GM23248 (cell line): ENCODE measurements around the gene NOTCH1. TPM values are rescaled to one million over a fixed set of nuclear protein-coding genes. Genes with fewer than 3 reads are reported as not detected.

Source experiments
- DNase-seq: peaks from one replicate; pipeline ENCODE4 v3.0.0-alpha.2; 2015
- H2AFZ ChIP-seq: fragments of 200-600 bp; sonication (generic); 2 replicates; pipeline ENCODE4 v1.6.1; 2016; ENCODE audit warnings: antibody characterized with exemption
- H3F3A ChIP-seq: fragments of 200-600 bp; sonication (generic); 2 replicates; pipeline ENCODE4 v1.6.1; 2016; ENCODE audit warnings: mild to moderate bottlenecking, antibody characterized with exemption, mixed run types; ENCODE audit not compliant: insufficient read depth
- H3K27ac ChIP-seq: fragments of 200-600 bp; sonication (generic); 2 replicates; pipeline ENCODE4 v1.5.1; 2016; ENCODE audit warnings: mild to moderate bottlenecking
- H3K27me3 ChIP-seq: fragments of 200-600 bp; sonication (generic); replicated peaks from 2 replicates; pipeline ENCODE4 v1.6.1; 2016; ENCODE audit warnings: mild to moderate bottlenecking; ENCODE audit not compliant: insufficient read depth
- H3K36me3 ChIP-seq: fragments of 200-600 bp; sonication (generic); 2 replicates; pipeline ENCODE4 v1.6.1; 2016; ENCODE audit warnings: low read depth, mild to moderate bottlenecking
- H3K4me1 ChIP-seq: fragments of 200-600 bp; sonication (generic); 2 replicates; pipeline ENCODE4 v1.6.1; 2016; ENCODE audit warnings: mild to moderate bottlenecking; ENCODE audit not compliant: insufficient read depth
- H3K4me2 ChIP-seq: fragments of 200-600 bp; sonication (generic); one replicate; pipeline ENCODE4 v1.6.1; 2016; ENCODE audit warnings: mild to moderate bottlenecking; ENCODE audit not compliant: unreplicated experiment
- H3K4me3 ChIP-seq: fragments of 200-600 bp; sonication (generic); 2 replicates; pipeline ENCODE4 v1.5.1; 2016; ENCODE audit warnings: mild to moderate bottlenecking
- H3K79me2 ChIP-seq: fragments of 200-600 bp; sonication (generic); 2 replicates; pipeline ENCODE4 v1.6.1; 2016; ENCODE audit warnings: mild to moderate bottlenecking; ENCODE audit not compliant: insufficient read depth
- H3K9ac ChIP-seq: fragments of 200-600 bp; sonication (generic); 2 replicates; pipeline ENCODE4 v1.6.1; 2016; ENCODE audit warnings: mild to moderate bottlenecking
- H3K9me2 ChIP-seq: fragments of 200-600 bp; sonication (generic); 2 replicates; pipeline ENCODE4 v1.6.1; 2016; ENCODE audit warnings: mixed run types, mild to moderate bottlenecking, moderate library complexity; ENCODE audit not compliant: insufficient read depth
- H3K9me3 ChIP-seq: fragments of 200-600 bp; sonication (generic); one replicate; pipeline ENCODE4 v1.6.1; 2017; ENCODE audit warnings: low read depth
- H4K20me1 ChIP-seq: fragments of 200-600 bp; sonication (generic); 2 replicates; pipeline ENCODE4 v1.6.0; 2016; ENCODE audit not compliant: insufficient read depth
- EZH2 ChIP-seq: fragments of 200-600 bp; sonication (generic); IDR thresholded peaks from 2 replicates; pipeline ENCODE4 v1.6.1; 2018; ENCODE audit warnings: antibody characterized with exemption, mild to moderate bottlenecking; ENCODE audit not compliant: insufficient read depth, poor library complexity, severe bottlenecking
- EZH2phosphoT487 ChIP-seq: fragments of 200-600 bp; sonication (generic); IDR thresholded peaks from 2 replicates; pipeline ENCODE4 v1.6.1; 2018; ENCODE audit warnings: antibody characterized with exemption, moderate library complexity, mild to moderate bottlenecking, low read depth; ENCODE audit not compliant: insufficient read depth
- WGBS, 2 experiments: methylation state at CpG; one replicate each; pipeline ENCODE4 v1.1.6; 2015 to 2017; ENCODE audit warnings: low lambda C conversion rate in 2 of 2, low coverage in 1 of 2; ENCODE audit errors: missing lambda C conversion rate in 2 of 2; 5-methylcytosine and 5-hydroxymethylcytosine counted together
- in situ Hi-C: fragments of 300-500 bp; cut with MboI; formaldehyde crosslinking; loops from 2 replicates; pipeline ENCODE4 v1.15.0; 2020
- polyA plus RNA-seq: library from polyadenylated mRNA; unstranded; fragments of >200 nt; fragmentation: Nextera tagmentation; extraction: Ambion mirVana; gene quantifications from 2 replicates; pipeline ENCODE4 v1.2.1, GENCODE V29; 2016
- total RNA-seq: library from RNA; depleted of rRNA; stranded (reverse); fragments of >200 nt; shearing (Covaris generic); gene quantifications from 2 replicates; pipeline ENCODE4 v1.2.3, GENCODE V29; 2014

Gene NOTCH1
- total and polyA plus RNA-seq, 2 experiments from 2014 or later, result 1.5 to 5.7 TPM

- Histone ChIP-seq H3K4me2 (peak overlapping the region; percentile 11), H3K4me3 (no peak overlapping the region), H3K36me3 (no peaks in the 10 kb centered on the region), H2AFZ (peak overlapping the region; percentile 56), H3K9me3 (no peaks in the 10 kb centered on the region), H3F3A (peaks cover 9% of the 10 kb centered on the region; the same call in 1 of the 2 replicates), H3K79me2 (no peaks in the 10 kb centered on the region), H4K20me1 (no peaks in the 10 kb centered on the region), H3K27ac (no peak overlapping the region), H3K27me3 (no peaks in the 10 kb centered on the region), H3K9ac (no peak overlapping the region), H3K4me1 (peaks cover 25% of the 10 kb centered on the region), H3K9me2 (no peaks in the 10 kb centered on the region)
- in situ Hi-C loops, result no loop called here
- WGBS, 2 experiments, result 43 to 45% methylated on average over 19 to 24 of the region's 24 CpGs
- TF ChIP-seq EZH2phosphoT487 (no peak), EZH2 (no peak)
- DNase-seq, result no peak
Observed at GRCh38 chr9:136568288-136569081, 22.6 kb upstream of the NOTCH1 start.

DNA sequence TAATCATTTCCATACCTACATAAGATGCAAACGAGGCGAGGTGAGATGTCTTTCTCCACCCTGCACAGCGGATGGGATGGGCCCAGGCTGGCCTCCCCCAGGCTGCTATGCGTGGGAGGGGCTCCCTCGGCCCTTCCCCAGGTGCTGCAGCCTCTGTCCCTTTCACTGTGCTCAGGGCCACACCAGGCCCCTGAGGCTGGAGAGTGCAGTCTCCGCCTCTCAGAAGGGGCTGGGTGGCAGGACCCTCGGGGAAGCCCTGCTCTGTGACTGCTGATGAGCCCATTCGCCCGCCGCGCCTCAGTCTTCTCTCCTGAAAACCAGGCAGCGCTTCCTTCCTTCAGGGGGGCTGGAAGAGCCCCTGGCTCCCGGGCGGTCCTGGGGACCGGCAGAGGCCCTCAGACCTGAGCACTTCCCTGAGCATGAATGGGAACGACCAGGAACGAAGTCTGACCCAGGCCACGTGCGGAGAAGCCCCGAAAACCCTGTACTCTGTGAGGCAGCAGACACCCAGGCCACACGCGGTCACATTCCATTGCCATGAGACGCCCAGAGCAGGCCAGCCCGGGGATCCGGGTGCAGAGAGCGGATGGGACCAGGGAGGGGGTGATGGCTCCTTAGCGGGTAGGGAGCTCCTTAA, 21.9 kb upstream of the NOTCH1 start:
- H3F3A ChIP-seq, result peaks cover 9% of the 10 kb centered on the region; the same call in 1 of the 2 replicates
- 38 to 41% methylated on average over 24 to 27 of the region's 27 CpGs for WGBS, 2 experiments
- peak; percentile 88 for DNase-seq
- H3K9ac ChIP-seq, result no peak overlapping the region
- H3K27ac ChIP-seq, result no peak overlapping the region
- H3K4me1 ChIP-seq, result peaks cover 25% of the 10 kb centered on the region
- H3K27me3 ChIP-seq, result no peaks in the 10 kb centered on the region
- no peaks in the 10 kb centered on the region for H3K9me3 ChIP-seq
- H3K4me3 ChIP-seq, result no peak overlapping the region
- no peaks in the 10 kb centered on the region for H3K9me2 ChIP-seq
- TF ChIP-seq EZH2 (no peak), EZH2phosphoT487 (no peak)
- H3K79me2 ChIP-seq, result no peaks in the 10 kb centered on the region
- no peaks in the 10 kb centered on the region for H3K36me3 ChIP-seq
- peak overlapping the region; percentile 11 for H3K4me2 ChIP-seq
- H2AFZ ChIP-seq, result peak overlapping the region; percentile 56
- no peaks in the 10 kb centered on the region for H4K20me1 ChIP-seq
- in situ Hi-C loops, result no loop called here

DNA sequence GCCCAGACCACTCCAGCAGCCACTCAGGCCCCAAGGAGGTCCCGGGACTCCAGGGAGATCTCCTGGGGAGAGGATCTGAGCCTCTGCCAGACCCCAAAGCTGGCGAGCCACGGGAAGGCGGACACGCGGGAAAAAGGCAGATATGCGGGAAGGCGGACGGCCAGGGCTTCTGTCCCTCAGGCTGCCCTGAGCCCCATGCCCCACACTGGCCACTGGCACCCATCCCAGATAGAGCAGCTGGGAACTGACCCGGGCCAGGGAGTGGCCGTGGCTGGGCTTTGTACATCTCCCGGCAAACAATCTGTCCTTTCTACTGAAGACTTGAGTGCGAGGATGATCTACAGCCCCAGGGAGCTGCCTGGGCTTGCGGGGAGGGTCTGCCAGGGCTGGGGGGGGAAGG, 21.1 kb upstream of the NOTCH1 start:
- no peaks in the 10 kb centered on the region for H3K9me2 ChIP-seq
- H3K79me2 ChIP-seq, result no peaks in the 10 kb centered on the region
- DNase-seq, result peak; percentile 34
- H3K4me3 ChIP-seq, result no peak overlapping the region
- 76 to 83% methylated on average over 9 to 14 of the region's 14 CpGs for WGBS, 2 experiments
- H3K9me3 ChIP-seq, result no peaks in the 10 kb centered on the region
- H3K9ac ChIP-seq, result no peak overlapping the region
- H3K4me2 ChIP-seq, result no peak overlapping the region
- no peaks in the 10 kb centered on the region for H3K27me3 ChIP-seq
- peaks cover 25% of the 10 kb centered on the region for H3K4me1 ChIP-seq
- no peak overlapping the region for H3K27ac ChIP-seq
- peaks cover 9% of the 10 kb centered on the region; the same call in 1 of the 2 replicates for H3F3A ChIP-seq
- H4K20me1 ChIP-seq, result no peaks in the 10 kb centered on the region
- TF ChIP-seq EZH2, result no peak
- H2AFZ ChIP-seq, result no peak overlapping the region
- in situ Hi-C loops, result no loop called here
- no peaks in the 10 kb centered on the region for H3K36me3 ChIP-seq

DNA sequence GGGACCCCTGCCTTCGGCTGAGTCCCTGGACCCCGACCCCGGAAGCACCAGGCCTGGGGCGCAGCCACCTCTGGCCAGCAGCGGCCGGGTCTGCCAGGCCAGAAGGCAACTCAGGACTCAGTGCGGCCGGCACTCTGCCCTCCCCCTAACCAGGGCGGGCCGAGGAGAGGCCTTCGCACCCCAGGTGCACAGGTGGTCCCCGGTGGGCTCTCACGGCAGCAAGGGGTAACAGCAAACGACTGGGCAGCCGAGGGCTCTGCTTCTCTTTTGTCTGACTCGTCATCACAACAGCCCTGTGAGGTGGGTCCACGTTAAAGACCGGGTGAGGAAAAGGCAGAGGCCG, 20.7 kb upstream of the NOTCH1 start:
- WGBS, 2 experiments, result 89 to 95% methylated on average over 14 to 19 of the region's 19 CpGs
- no peak for TF ChIP-seq EZH2
- no peak for TF ChIP-seq EZH2phosphoT487
- no peak overlapping the region for H2AFZ ChIP-seq

More for the DNA sequence above, 20.7 kb upstream of the NOTCH1 start:
- Histone ChIP-seq H3K9ac (no peak overlapping the region), H3K9me3 (no peaks in the 10 kb centered on the region), H3K36me3 (no peaks in the 10 kb centered on the region), H3F3A (peaks cover 9% of the 10 kb centered on the region; the same call in 1 of the 2 replicates), H3K4me1 (peaks cover 25% of the 10 kb centered on the region), H3K79me2 (no peaks in the 10 kb centered on the region), H3K4me3 (no peak overlapping the region), H3K27me3 (no peaks in the 10 kb centered on the region), H3K9me2 (no peaks in the 10 kb centered on the region), H4K20me1 (no peaks in the 10 kb centered on the region), H3K4me2 (no peak overlapping the region), H3K27ac (no peak overlapping the region)
- in situ Hi-C loops, result no loop called here
- DNase-seq, result no peak
